ENCODE results near the gene CXXC5. TPM values are rescaled to one million over a fixed set of nuclear protein-coding genes. Genes with fewer than 3 reads are reported as not detected.

The CXXC5 gene
- total RNA-seq, 2 experiments from 2014 or later = 0.82 to 1.1 TPM

DNA sequence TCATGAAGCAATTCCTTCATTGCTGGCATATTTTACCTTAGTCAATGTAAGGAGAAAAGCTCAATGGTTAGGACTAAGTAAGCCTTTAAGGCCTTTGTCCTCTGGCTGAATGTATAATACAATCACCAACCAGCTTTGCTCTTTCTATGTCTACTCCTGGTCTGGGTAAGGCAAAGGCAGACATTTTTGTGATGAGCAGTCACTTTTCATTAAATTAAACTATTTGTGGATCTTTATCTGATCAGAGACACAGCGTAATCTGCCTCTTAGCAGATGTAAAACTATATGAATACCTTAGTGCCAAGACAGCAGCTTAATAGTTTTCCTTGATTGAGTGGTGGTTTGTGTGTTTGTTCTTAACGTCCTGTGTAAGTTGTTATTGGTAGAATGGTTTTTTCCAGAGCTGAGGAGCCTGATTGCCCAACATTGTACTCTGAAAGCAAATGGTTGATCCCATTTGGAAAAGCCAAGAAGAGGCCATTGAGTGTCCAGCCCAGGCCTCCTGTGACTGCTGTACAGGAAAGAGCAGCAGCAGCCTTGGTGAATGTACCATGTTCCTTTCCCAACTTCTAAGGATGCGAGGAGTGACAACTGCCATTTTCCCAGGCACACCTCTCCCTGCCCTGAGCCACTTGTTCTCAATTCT, 16.5 kb upstream of the CXXC5 start:
- no peaks in the 10 kb centered on the region for H3K9me3 Mint-ChIP-seq (ENCODE audit: low read depth)
- DNase-seq (no peak), ATAC-seq (no peak)
- ChIA-PET CTCF (interaction anchor here (0.9 to 5.8 kb wide), 16 partner anchors 9 to 207 kb away, joined by 3 to 81 read pairs (median 4); no protein-coding TSS in a partner anchor), POLR2A (no interaction called here)
- peaks cover 32% of the 10 kb centered on the region for H3K4me1 Mint-ChIP-seq
- intact Hi-C loops (cut with DNase I, micrococcal nuclease) = loop anchor here in 1 of 2 experiments (10.0 kb wide), 1 partner anchor 217 kb away; no protein-coding TSS in a partner anchor
- peaks cover 47% of the 10 kb centered on the region for H3K36me3 Mint-ChIP-seq (ENCODE audit: low read depth)
- no peaks in the 10 kb centered on the region for H3K27me3 Mint-ChIP-seq
- no peak overlapping the region for H3K27ac Mint-ChIP-seq
- H3K4me3 Mint-ChIP-seq = no peak overlapping the region

DNA sequence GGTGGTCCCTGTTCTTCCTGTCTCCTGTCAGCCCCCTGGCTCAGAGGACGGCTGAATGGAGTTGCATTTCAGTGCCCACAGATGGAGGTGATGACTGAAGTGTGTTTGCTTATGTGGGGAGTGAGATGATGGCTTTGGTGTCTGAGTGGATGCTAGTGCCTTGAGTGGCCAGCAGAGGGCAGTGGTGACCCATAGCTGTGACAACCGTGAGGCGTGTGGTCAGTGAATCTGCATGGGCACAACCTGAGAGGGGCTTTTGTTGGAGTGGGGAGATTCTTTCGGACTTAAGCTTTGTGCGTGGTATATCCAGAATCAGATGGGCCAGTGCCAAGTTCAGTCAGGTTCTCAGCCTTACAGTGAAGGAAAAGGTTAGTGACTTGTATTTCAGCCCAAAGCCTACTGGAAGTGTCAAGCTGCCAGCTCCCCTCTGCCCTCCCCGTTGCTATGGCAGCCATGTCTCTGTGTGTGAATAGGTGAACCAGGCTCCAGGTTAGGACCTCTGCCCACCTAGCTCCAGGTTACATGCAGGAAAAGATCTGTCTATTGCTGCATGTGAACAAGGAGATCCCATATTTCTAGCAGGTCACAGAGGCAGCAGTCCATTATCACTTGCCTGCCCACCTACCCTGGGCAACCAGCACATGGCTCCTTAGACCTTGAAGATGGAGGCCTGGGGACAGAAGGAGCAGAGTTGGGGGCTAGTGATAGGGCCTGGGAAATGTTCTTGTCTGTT, 14.7 kb upstream of the CXXC5 start:
- H3K9me3 Mint-ChIP-seq (ENCODE audit: low read depth) = no peaks in the 10 kb centered on the region
- H3K4me3 Mint-ChIP-seq = no peak overlapping the region
- intact Hi-C loops (cut with DNase I, micrococcal nuclease) = loop anchor here (1.0 to 10.0 kb wide), 6 partner anchors 37 to 219 kb away; no protein-coding TSS in a partner anchor
- ATAC-seq (peak; percentile 24), DNase-seq (peak; percentile 81)
- CTCF ChIA-PET = interaction anchor here (0.5 to 5.8 kb wide), 32 partner anchors 11 to 1562 kb away, joined by 3 to 81 read pairs (median 4); partner anchors contain the start of gene CXXC5
- H3K4me1 Mint-ChIP-seq = peaks cover 37% of the 10 kb centered on the region
- H3K36me3 Mint-ChIP-seq (ENCODE audit: low read depth) = peaks cover 38% of the 10 kb centered on the region
- H3K27ac Mint-ChIP-seq = peak overlapping the region; percentile 52
- no peaks in the 10 kb centered on the region for H3K27me3 Mint-ChIP-seq
- POLR2A ChIA-PET = interaction anchor here (1.2 kb wide), 1 partner anchor 132 kb away, joined by 6 read pairs; no protein-coding TSS in a partner anchor

DNA sequence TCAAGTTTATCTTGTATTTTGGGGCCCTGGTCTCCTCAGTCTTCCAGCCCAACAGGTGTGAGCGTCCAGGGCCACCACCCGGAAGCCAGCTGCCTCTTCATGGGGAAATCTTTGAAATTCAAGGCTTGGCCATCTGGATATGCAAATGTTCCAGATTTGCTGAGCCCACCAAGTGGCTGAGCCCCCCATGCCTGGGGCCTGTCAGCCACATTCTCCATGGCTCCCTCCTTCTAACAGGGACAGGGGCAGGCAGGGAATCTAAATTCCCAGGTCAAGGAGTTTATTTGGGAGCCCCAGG, 14.2 kb upstream of the CXXC5 start:
- H3K27me3 Mint-ChIP-seq = no peaks in the 10 kb centered on the region
- no peak overlapping the region for H3K4me3 Mint-ChIP-seq
- no peak for ATAC-seq
- H3K36me3 Mint-ChIP-seq (ENCODE audit: low read depth) = peaks cover 38% of the 10 kb centered on the region
- H3K9me3 Mint-ChIP-seq (ENCODE audit: low read depth) = no peaks in the 10 kb centered on the region
- ChIA-PET POLR2A (interaction anchor here (1.2 kb wide), 1 partner anchor 131 kb away, joined by 6 read pairs; no protein-coding TSS in a partner anchor), CTCF (interaction anchor here (0.6 to 5.8 kb wide), 29 partner anchors 11 to 1562 kb away, joined by 3 to 81 read pairs (median 4); no protein-coding TSS in a partner anchor)
- H3K4me1 Mint-ChIP-seq = peaks cover 37% of the 10 kb centered on the region
- no peak overlapping the region for H3K27ac Mint-ChIP-seq
- intact Hi-C loops (cut with DNase I, micrococcal nuclease) = loop anchor here in 1 of 2 experiments (10.0 kb wide), 1 partner anchor 219 kb away; no protein-coding TSS in a partner anchor
- DNase-seq = no peak

DNA sequence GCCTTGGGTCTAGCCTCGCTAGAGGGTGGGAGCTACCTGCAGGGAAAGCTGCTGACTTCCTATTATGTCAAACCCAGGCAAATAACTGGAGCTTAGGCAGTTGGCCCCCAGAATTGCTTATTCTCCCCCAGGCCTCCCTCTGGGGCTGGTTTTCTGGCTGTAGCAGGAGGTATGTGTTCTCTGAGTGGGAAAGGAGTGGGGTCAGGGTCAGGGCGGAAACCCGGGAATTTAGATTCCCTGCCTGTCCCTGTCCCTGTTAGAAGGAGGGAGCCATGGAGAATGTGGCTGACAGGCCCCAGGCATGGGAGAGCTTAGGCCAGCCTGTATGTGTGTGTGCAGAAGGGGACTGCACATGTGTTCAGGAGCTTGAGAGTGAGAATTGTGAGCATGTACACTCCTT, 13.6 kb upstream of the CXXC5 start:
- ChIA-PET POLR2A (interaction anchor here (1.2 kb wide), 1 partner anchor 131 kb away, joined by 6 read pairs; no protein-coding TSS in a partner anchor), CTCF (interaction anchor here (0.6 to 5.8 kb wide), 27 partner anchors 10 to 358 kb away, joined by 3 to 81 read pairs (median 4); partner anchors contain the start of gene CXXC5)
- Mint-ChIP-seq H3K4me1 (peaks cover 37% of the 10 kb centered on the region), H3K36me3 (ENCODE audit: low read depth) (peaks cover 33% of the 10 kb centered on the region), H3K4me3 (no peak overlapping the region), H3K9me3 (ENCODE audit: low read depth) (no peaks in the 10 kb centered on the region), H3K27ac (peak overlapping the region; percentile 51), H3K27me3 (no peaks in the 10 kb centered on the region)
- ATAC-seq (no peak), DNase-seq (no peak)
- intact Hi-C loops (cut with DNase I, micrococcal nuclease) = loop anchor here in 1 of 2 experiments (10.0 kb wide), 1 partner anchor 220 kb away; no protein-coding TSS in a partner anchor

DNA sequence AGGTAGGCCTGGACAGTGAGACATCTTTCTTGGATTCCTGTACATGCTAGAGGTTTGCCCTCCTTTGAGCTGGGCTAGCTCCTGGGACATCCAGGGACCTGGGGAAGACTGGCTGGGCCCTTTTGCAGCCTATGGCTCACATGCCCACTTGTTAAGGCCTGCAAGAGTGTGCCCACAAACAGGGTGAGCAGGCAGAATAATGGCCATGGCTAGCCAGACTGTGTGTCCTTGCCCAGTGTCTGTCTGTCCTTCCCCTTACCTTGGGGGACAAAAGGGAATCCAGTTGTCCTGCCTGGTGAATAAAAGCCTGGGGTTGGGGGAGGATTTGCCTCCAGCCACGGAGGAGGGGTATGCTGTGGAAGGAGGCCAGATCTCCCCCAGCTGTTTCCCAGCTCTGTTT, 13.0 kb upstream of the CXXC5 start:
- H3K27me3 Mint-ChIP-seq = no peaks in the 10 kb centered on the region
- no peak overlapping the region for H3K4me3 Mint-ChIP-seq
- H3K4me1 Mint-ChIP-seq = peaks cover 37% of the 10 kb centered on the region

DNA sequence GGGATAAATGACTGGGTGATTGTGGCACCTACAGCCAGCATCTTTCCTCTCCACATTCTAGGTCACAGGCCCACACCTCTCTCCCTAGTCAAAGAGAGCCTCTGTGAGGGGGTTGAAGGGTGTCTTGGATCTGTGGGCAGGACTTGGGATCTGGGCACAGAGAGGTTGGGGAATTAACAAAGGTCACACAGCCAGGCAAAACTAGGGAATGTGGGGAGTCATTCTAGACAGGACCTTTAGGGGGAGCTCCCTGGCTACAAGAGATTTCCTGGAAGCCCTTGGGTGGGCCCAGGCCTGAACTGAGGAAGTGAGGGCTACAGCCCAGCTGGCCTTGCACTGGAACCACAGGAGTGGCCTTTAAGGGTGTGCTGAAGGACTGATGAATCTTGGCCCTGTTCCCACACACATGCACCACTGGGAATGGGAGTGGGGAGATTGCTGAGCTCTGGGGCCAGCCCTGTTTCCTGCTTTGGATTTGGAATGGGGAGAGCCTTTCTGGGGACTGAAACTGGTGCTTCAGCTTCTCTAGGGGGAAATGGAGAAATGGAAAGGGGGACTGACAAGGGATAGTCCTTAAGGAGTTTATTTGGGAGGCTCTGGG, 12.4 kb upstream of the CXXC5 start:
- Mint-ChIP-seq H3K4me1 (peaks cover 37% of the 10 kb centered on the region), H3K36me3 (ENCODE audit: low read depth) (peaks cover 25% of the 10 kb centered on the region), H3K9me3 (ENCODE audit: low read depth) (no peaks in the 10 kb centered on the region), H3K27ac (peak overlapping the region; percentile 73), H3K27me3 (no peaks in the 10 kb centered on the region), H3K4me3 (peak overlapping the region; percentile 38)
- ChIA-PET POLR2A (interaction anchor here (0.6 to 1.6 kb wide), 5 partner anchors 9 to 342 kb away, joined by 3 to 4 read pairs (median 3); partner anchors contain the start of gene MATR3), CTCF (interaction anchor here (0.6 to 5.8 kb wide), 15 partner anchors 9 to 452 kb away, joined by 3 to 81 read pairs (median 4); partner anchors contain the start of genes CXXC5 and UBE2D2)
- ATAC-seq = no peak
- intact Hi-C loops (cut with DNase I, micrococcal nuclease) = loop anchor here (2.0 to 10.0 kb wide), 7 partner anchors 17 to 472 kb away; no protein-coding TSS in a partner anchor
- DNase-seq = no peak

More for the DNA sequence above, 13.0 kb upstream of the CXXC5 start:
- Mint-ChIP-seq H3K36me3 (ENCODE audit: low read depth) (peaks cover 28% of the 10 kb centered on the region), H3K9me3 (ENCODE audit: low read depth) (no peaks in the 10 kb centered on the region), H3K27ac (no peak overlapping the region)
- intact Hi-C loops (cut with DNase I, micrococcal nuclease) = loop anchor here (5.0 to 10.0 kb wide), 5 partner anchors 72 to 472 kb away; no protein-coding TSS in a partner anchor
- ChIA-PET CTCF (interaction anchor here (0.7 to 5.8 kb wide), 18 partner anchors 8 to 452 kb away, joined by 3 to 81 read pairs (median 6); partner anchors contain the start of genes CXXC5 and UBE2D2), POLR2A (interaction anchor here (1.6 kb wide), 1 partner anchor 9 kb away, joined by 4 read pairs; no protein-coding TSS in a partner anchor)
- DNase-seq (no peak), ATAC-seq (no peak)

DNA sequence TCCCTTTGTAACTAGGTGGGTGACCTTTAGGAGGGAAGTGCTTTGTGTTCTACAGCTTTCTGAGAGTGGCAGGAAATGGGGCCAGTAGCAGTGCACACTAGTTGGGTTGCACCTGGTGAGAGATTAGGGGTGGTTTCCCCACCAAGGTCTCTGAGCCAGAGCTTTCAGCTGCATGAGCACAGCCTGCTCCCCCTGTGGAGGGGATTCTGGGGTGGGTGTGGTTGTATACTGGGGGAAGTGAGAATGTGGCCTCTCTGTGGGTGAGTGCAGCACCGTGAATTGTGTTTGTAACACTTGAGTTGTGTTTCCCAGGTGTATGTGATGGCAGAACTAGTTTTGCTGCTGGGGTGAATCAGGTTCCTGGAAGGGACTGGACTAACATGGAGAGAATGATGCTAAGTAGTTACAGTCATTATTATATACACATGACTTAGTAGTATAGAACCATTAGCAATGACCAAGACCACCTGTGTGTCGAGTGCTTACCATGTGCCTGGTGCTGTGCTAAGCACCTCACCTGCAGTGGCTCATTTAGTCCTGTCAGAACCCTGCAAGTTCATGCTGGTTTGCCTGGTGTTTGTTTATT, 11.8 kb upstream of the CXXC5 start:
- Mint-ChIP-seq H3K9me3 (ENCODE audit: low read depth) (no peaks in the 10 kb centered on the region), H3K4me3 (peak overlapping the region; percentile 38), H3K4me1 (peaks cover 37% of the 10 kb centered on the region), H3K36me3 (ENCODE audit: low read depth) (peaks cover 25% of the 10 kb centered on the region), H3K27ac (peak overlapping the region; percentile 75), H3K27me3 (no peaks in the 10 kb centered on the region)
- CTCF ChIA-PET = interaction anchor here (0.6 to 5.8 kb wide), 16 partner anchors 9 to 193 kb away, joined by 3 to 81 read pairs (median 4); partner anchors contain the start of genes CXXC5 and UBE2D2
- POLR2A ChIA-PET = interaction anchor here (0.6 to 1.8 kb wide), 6 partner anchors 8 to 343 kb away, joined by 3 to 9 read pairs (median 4); partner anchors contain the start of genes CXXC5 and MATR3
- intact Hi-C loops (cut with DNase I, micrococcal nuclease) = loop anchor here (2.0 to 10.0 kb wide), 7 partner anchors 17 to 471 kb away; no protein-coding TSS in a partner anchor
- ATAC-seq (peak; percentile 69), DNase-seq (peak; percentile 80)

DNA sequence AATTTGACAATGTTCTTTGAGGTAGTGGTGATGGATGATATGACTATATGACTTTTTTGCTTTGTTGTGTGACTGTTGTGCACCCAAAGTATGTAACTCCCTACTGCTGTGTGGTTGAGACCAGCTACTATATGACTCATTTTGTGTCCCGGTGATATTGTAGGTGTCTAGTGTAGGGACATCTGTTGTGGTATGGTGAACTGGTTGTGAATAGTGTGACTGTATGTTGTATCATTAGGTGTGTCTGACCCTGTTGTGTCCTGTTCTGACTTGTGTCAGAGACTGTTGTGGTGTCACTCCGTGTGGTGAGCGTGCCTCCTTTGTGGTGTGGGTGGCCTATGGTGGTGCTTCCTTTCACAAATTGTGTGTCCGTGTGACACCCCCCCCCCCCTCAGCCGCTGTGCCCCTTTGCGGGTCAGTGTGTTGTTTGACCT, 11.2 kb upstream of the CXXC5 start:
- ChIA-PET CTCF (interaction anchor here (1.0 to 2.4 kb wide), 5 partner anchors 10 to 73 kb away, joined by 4 to 16 read pairs (median 6); partner anchors contain the start of gene CXXC5), POLR2A (interaction anchor here (1.1 to 1.8 kb wide), 2 partner anchors 11 to 75 kb away, joined by 3 to 9 read pairs; partner anchors contain the start of gene CXXC5)
- Mint-ChIP-seq H3K9me3 (ENCODE audit: low read depth) (no peaks in the 10 kb centered on the region), H3K4me1 (peaks cover 37% of the 10 kb centered on the region), H3K27me3 (no peaks in the 10 kb centered on the region), H3K4me3 (peak overlapping the region; percentile 38), H3K27ac (peak overlapping the region; percentile 75), H3K36me3 (ENCODE audit: low read depth) (peaks cover 23% of the 10 kb centered on the region)
- intact Hi-C loops (cut with DNase I, micrococcal nuclease) = loop anchor here (1.0 to 10.0 kb wide), 8 partner anchors 11 to 470 kb away; partner anchors contain the start of gene CXXC5 (in 2 of the 2)
- DNase-seq = peak; percentile 73
- ATAC-seq = peak; percentile 80

DNA sequence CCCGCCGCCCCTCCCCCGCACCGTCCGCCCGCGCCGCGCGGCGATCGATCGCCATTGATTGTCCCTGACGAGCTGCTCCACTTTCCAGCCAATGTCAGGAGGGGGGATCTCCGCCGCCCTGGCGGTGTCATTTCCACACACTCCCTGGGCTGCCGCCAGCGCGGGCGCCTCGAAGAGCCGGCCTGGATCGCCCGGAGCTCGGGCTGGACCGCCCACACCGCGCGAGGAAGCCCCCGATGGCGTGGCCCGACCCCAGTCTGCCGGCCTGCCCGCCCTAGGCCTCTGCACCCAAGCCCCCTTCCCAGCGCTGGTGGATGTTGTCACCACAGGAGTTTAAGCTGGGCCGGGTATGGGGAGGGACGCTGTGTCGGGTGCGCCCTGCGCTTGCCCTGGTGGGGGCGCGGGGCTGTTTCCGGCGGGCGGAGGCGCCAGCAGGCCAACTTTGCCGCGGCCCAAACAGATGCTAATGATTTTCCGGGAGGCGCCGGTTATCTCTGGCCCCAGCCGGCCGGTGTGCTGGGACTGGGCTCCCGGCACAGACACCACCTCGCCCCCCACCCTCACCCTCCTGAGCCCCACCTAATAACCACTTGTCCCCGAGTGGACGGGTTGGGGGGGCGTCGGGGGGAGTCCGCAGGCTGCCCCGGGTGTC, 10.6 kb upstream of the CXXC5 start:
- Mint-ChIP-seq H3K36me3 (ENCODE audit: low read depth) (peaks cover 18% of the 10 kb centered on the region), H3K9me3 (ENCODE audit: low read depth) (no peaks in the 10 kb centered on the region), H3K4me3 (peak overlapping the region; percentile 38), H3K27ac (no peak overlapping the region), H3K4me1 (peaks cover 37% of the 10 kb centered on the region), H3K27me3 (no peaks in the 10 kb centered on the region)
- DNase-seq (peak; percentile 69), ATAC-seq (no peak)
- intact Hi-C loops (cut with DNase I, micrococcal nuclease) = loop anchor here (1.0 to 10.0 kb wide), 8 partner anchors 11 to 470 kb away; partner anchors contain the start of gene CXXC5 (in 2 of the 2)
- POLR2A ChIA-PET = interaction anchor here (1.8 kb wide), 1 partner anchor 10 kb away, joined by 9 read pairs; the partner anchor contains the start of gene CXXC5
- CTCF ChIA-PET = interaction anchor here (0.6 to 2.4 kb wide), 9 partner anchors 10 to 128 kb away, joined by 3 to 16 read pairs (median 6); partner anchors contain the start of gene CXXC5

All from activated CD4-positive, alpha-beta T cell treated with anti-CD3 and anti-CD28 coated beads for 36 hours (primary cell).